Small intestine (tissue), 7 donors: ENCODE data around the gene C1QTNF8. TPM values are rescaled to one million over a fixed set of nuclear protein-coding genes. Genes with fewer than 3 reads are reported as not detected.
"Not testable (repeated sequence)": the region's sequence is repeated elsewhere in the genome, so short reads cannot be mapped to it uniquely, and the experiment has no call there.

ENCODE experiments used
- DNase-seq, 2 donors: peaks; one replicate each; pipeline versions ENCODE4 v3.0.0 to v3.0.0-alpha.2; 2013
- FAIRE-seq: peaks from 2 replicates; lab custom pipeline; 2012; peaks lifted over from hg19 to GRCh38; lab: Jason Lieb, UNC
- H3K27ac ChIP-seq, 3 donors: one replicate each; pipeline ENCODE4 v1.5.1; 2013; ENCODE audit warnings: low read length in 2 of 3, mild to moderate bottlenecking in 2 of 3, control low read depth in 1 of 3, inconsistent platforms in 1 of 3, low read depth in 1 of 3, moderate library complexity in 1 of 3
- H3K27me3 ChIP-seq, 3 donors: one replicate each; pipeline ENCODE4 v1.6.1; 2013; ENCODE audit warnings: low read length in 3 of 3, inconsistent platforms in 1 of 3; ENCODE audit not compliant: control insufficient read depth in 3 of 3, insufficient read depth in 3 of 3
- H3K36me3 ChIP-seq, 3 donors: one replicate each; pipeline ENCODE4 v1.6.1; 2013; ENCODE audit warnings: low read length in 3 of 3, inconsistent platforms in 1 of 3, low read depth in 1 of 3, mild to moderate bottlenecking in 1 of 3, moderate library complexity in 1 of 3; ENCODE audit not compliant: control insufficient read depth in 3 of 3, insufficient read depth in 2 of 3
- H3K4me1 ChIP-seq, 3 donors: one replicate each; pipeline ENCODE4 v1.6.1; 2013; ENCODE audit warnings: low read length in 2 of 3, inconsistent platforms in 1 of 3, low read depth in 1 of 3, mild to moderate bottlenecking in 1 of 3, moderate library complexity in 1 of 3; ENCODE audit not compliant: control insufficient read depth in 3 of 3, insufficient read depth in 2 of 3
- H3K4me3 ChIP-seq, 3 donors: one replicate each; pipeline ENCODE4 v1.5.1; 2013; ENCODE audit warnings: low read length in 3 of 3, control low read depth in 1 of 3, inconsistent platforms in 1 of 3, low read depth in 1 of 3, mild to moderate bottlenecking in 1 of 3, moderate library complexity in 1 of 3
- H3K9me3 ChIP-seq, 2 donors: one replicate each; pipeline ENCODE4 v1.6.1; 2013; ENCODE audit warnings: low read depth in 1 of 2, low read length in 1 of 2; ENCODE audit not compliant: control insufficient read depth in 2 of 2, insufficient read depth in 1 of 2
- WGBS, 3 donors: extraction: QIAGEN DNeasy Blood & Tissue Kit; methylation state at CpG; one replicate each; pipeline ENCODE4 v1.1.7; 2013; 5-methylcytosine and 5-hydroxymethylcytosine counted together
- polyA plus RNA-seq, 4 donors: library from polyadenylated mRNA; stranded (reverse) in 3 of 4; unstranded in 1 of 4; fragments of 200-250 nt in 3 of 4; fragments of 120-200 nt in 1 of 4; gene quantifications; one replicate each; pipeline versions ENCODE4 v1.2.1 to v1.2.3, GENCODE V29; 2013
- donor health status: healthy with polysubstance abuse.
- donor health status: control.
- donor health status: control.
- donor health status: Bipolar disorder and iron deficiency.
- donor health status: healthy.

C1QTNF8 gene
- polyA plus RNA-seq, 4 donors, result 0.07 TPM; not detected in 3

- no peaks in the 10 kb centered on the region for H3K9me3 ChIP-seq
- peaks cover 0 to 24% (median 13%) of the 10 kb centered on the region in 3 donors for H3K27me3 ChIP-seq
- H3K36me3 ChIP-seq, result no peaks in the 10 kb centered on the region
- H3K4me1 ChIP-seq, result peaks cover 0 to 22% (median 0%) of the 10 kb centered on the region in 3 donors
- WGBS, 3 donors, result 34 to 56% (median 37%) methylated on average over 15 to 16 of the region's 16 CpGs
- no peak for FAIRE-seq
- H3K4me3 ChIP-seq, result no peak overlapping the region
- DNase-seq, result no peak
- no peak overlapping the region for H3K27ac ChIP-seq
Observed at GRCh38 chr16:1095450-1096168, 435 bp downstream of the C1QTNF8 start.

GRCh38 chr16:1094601-1095449, 1.2 kb downstream of the C1QTNF8 start:
- peaks cover 4 to 22% (median 6%) of the 10 kb centered on the region in 3 donors for H3K27me3 ChIP-seq

GRCh38 chr16:1094124-1094479, 1.9 kb downstream of the C1QTNF8 start:
- Histone ChIP-seq H3K4me3 (no peak overlapping the region), H3K4me1 (peaks cover 0 to 18% (median 0%) of the 10 kb centered on the region in 3 donors), H3K27me3 (peaks cover 0 to 21% (median 4%) of the 10 kb centered on the region in 3 donors), H3K36me3 (no peaks in the 10 kb centered on the region), H3K27ac (no peak overlapping the region), H3K9me3 (no peaks in the 10 kb centered on the region)
- WGBS, 3 donors, result 56 to 69% (median 59%) methylated on average over 13 of the region's 13 CpGs
- DNase-seq (no peak), FAIRE-seq (no peak)

More at GRCh38 chr16:1094601-1095449, 1.2 kb downstream of the C1QTNF8 start:
- Histone ChIP-seq H3K4me1 (peaks cover 0 to 15% (median 0%) of the 10 kb centered on the region in 3 donors), H3K27ac (no peak overlapping the region), H3K9me3 (no peaks in the 10 kb centered on the region), H3K36me3 (no peaks in the 10 kb centered on the region), H3K4me3 (no peak overlapping the region)
- WGBS, 3 donors, result 29 to 55% (median 34%) methylated on average over 22 to 29 of the region's 29 CpGs
- FAIRE-seq, result no peak
- DNase-seq, result no peak

- Histone ChIP-seq H3K9me3 (no peaks in the 10 kb centered on the region), H3K36me3 (no peaks in the 10 kb centered on the region), H3K27ac (no peak overlapping the region), H3K27me3 (peaks cover 0 to 18% (median 4%) of the 10 kb centered on the region in 3 donors), H3K4me1 (peaks cover 0 to 24% (median 0%) of the 10 kb centered on the region in 3 donors), H3K4me3 (no peak overlapping the region)
- peak; percentile 28 to 51 for DNase-seq
- 35 to 47% (median 42%) methylated on average over 64 to 85 of the region's 85 CpGs for WGBS, 3 donors
- no peak for FAIRE-seq
Observed at GRCh38 chr16:1093284-1094123, 2.5 kb downstream of the C1QTNF8 start.

- not testable (repeated sequence) for H3K36me3 ChIP-seq, DNase-seq, H3K4me3 ChIP-seq, H3K9me3 ChIP-seq, FAIRE-seq, H3K27ac ChIP-seq
- Histone ChIP-seq H3K27me3 (peaks cover 3 to 15% (median 4%) of the 10 kb centered on the region in 3 donors), H3K4me1 (peaks cover 0 to 28% (median 0%) of the 10 kb centered on the region in 3 donors)
- WGBS, 3 donors, result 94 to 98% (median 95%) methylated on average over 25 to 33 of the region's 40 CpGs
Observed at GRCh38 chr16:1092685-1093283, 3.3 kb downstream of the C1QTNF8 start.

- 96 to 97% (median 97%) methylated on average over 26 to 27 of the region's 27 CpGs for WGBS, 3 donors
- FAIRE-seq, result no peak
- DNase-seq, result no peak
Observed at GRCh38 chr16:1091992-1092552, 4.0 kb downstream of the C1QTNF8 start.

GRCh38 chr16:1090620-1091587, 5.1 kb downstream of the C1QTNF8 start:
- Histone ChIP-seq H3K27ac (peak overlapping the region in 2 of 3 donors; percentile 89 to 97), H3K36me3 (no peaks in the 10 kb centered on the region), H3K27me3 (peaks cover 3 to 5% (median 4%) of the 10 kb centered on the region in 3 donors), H3K9me3 (peaks cover 0 to 8% of the 10 kb centered on the region in 2 donors), H3K4me3 (peak overlapping the region in 2 of 3 donors; percentile 70 to 85), H3K4me1 (peaks cover 0 to 28% (median 0%) of the 10 kb centered on the region in 3 donors)
- FAIRE-seq (no peak), DNase-seq (peak in 1 of 2 donors; percentile 79)
- 22 to 33% (median 30%) methylated on average over 24 to 27 of the region's 27 CpGs for WGBS, 3 donors

More at GRCh38 chr16:1091992-1092552, 4.0 kb downstream of the C1QTNF8 start:
- no peak overlapping the region for H3K4me3 ChIP-seq
- H3K27ac ChIP-seq, result no peak overlapping the region
- H3K4me1 ChIP-seq, result peaks cover 0 to 28% (median 0%) of the 10 kb centered on the region in 3 donors
- H3K36me3 ChIP-seq, result no peaks in the 10 kb centered on the region
- no peaks in the 10 kb centered on the region for H3K9me3 ChIP-seq
- peaks cover 3 to 11% (median 4%) of the 10 kb centered on the region in 3 donors for H3K27me3 ChIP-seq
